ENCODE data around the gene CARD10.

The CARD10 gene

GRCh38 chr22:37510091-37510490, 9.1 kb downstream of the CARD10 start:
- no peak for DNase-seq (ENCODE audit: low read depth)
- TF ChIP-seq CTCF (IDR thresholded peaks at IDR 0.05; ENCODE audit: low read depth, low read length) (no peak), MYC (IDR thresholded peaks at IDR 0.05; ENCODE audit: low read depth, low read length) (no peak)
- H3K4me3 ChIP-seq (ENCODE audit: low read depth, low read length): no peak overlapping the region

GRCh38 chr22:37509059-37509860, 10.0 kb downstream of the CARD10 start:
- H3K4me3 ChIP-seq (ENCODE audit: low read depth, low read length): no peak overlapping the region
- no peak for TF ChIP-seq MYC (IDR thresholded peaks at IDR 0.05; ENCODE audit: low read depth, low read length)
- TF ChIP-seq CTCF (IDR thresholded peaks at IDR 0.05; ENCODE audit: low read depth, low read length): no peak
- TF ChIP-seq MAX (IDR thresholded peaks at IDR 0.05; ENCODE audit: low read depth, low read length): no peak
- TF ChIP-seq POLR2A (IDR thresholded peaks at IDR 0.05; ENCODE audit: extremely low read depth, insufficient read length): no peak
- DNase-seq (ENCODE audit: low read depth): no peak

- TF ChIP-seq CTCF (IDR thresholded peaks at IDR 0.05; ENCODE audit: low read depth, low read length) (no peak), MAX (IDR thresholded peaks at IDR 0.05; ENCODE audit: low read depth, low read length) (no peak), MYC (IDR thresholded peaks at IDR 0.05; ENCODE audit: low read depth, low read length) (no peak), POLR2A (IDR thresholded peaks at IDR 0.05; ENCODE audit: extremely low read depth, insufficient read length) (no peak)
- H3K4me3 ChIP-seq (ENCODE audit: low read depth, low read length): no peak overlapping the region
- no peak for DNase-seq (ENCODE audit: low read depth)
Measured at GRCh38 chr22:37508431-37508992, 10.7 kb downstream of the CARD10 start.

GRCh38 chr22:37507731-37508130, 11.5 kb downstream of the CARD10 start:
- H3K4me3 ChIP-seq (ENCODE audit: low read depth, low read length): no peak overlapping the region
- no peak for DNase-seq (ENCODE audit: low read depth)
- TF ChIP-seq POLR2A (IDR thresholded peaks at IDR 0.05; ENCODE audit: extremely low read depth, insufficient read length): no peak
- TF ChIP-seq MAX (IDR thresholded peaks at IDR 0.05; ENCODE audit: low read depth, low read length): no peak
- no peak for TF ChIP-seq MYC (IDR thresholded peaks at IDR 0.05; ENCODE audit: low read depth, low read length)
- TF ChIP-seq CTCF (IDR thresholded peaks at IDR 0.05; ENCODE audit: low read depth, low read length): no peak

GRCh38 chr22:37505989-37506388, 13.2 kb downstream of the CARD10 start:
- DNase-seq (ENCODE audit: low read depth): no peak
- no peak overlapping the region for H3K4me3 ChIP-seq (ENCODE audit: low read depth, low read length)
- TF ChIP-seq MYC (IDR thresholded peaks at IDR 0.05; ENCODE audit: low read depth, low read length): no peak
- no peak for TF ChIP-seq POLR2A (IDR thresholded peaks at IDR 0.05; ENCODE audit: extremely low read depth, insufficient read length)

- DNase-seq (ENCODE audit: low read depth): no peak
- TF ChIP-seq MYC (IDR thresholded peaks at IDR 0.05; ENCODE audit: low read depth, low read length) (no peak), CTCF (IDR thresholded peaks at IDR 0.05; ENCODE audit: low read depth, low read length) (no peak), MAX (IDR thresholded peaks at IDR 0.05; ENCODE audit: low read depth, low read length) (no peak)
- H3K4me3 ChIP-seq (ENCODE audit: low read depth, low read length): no peak overlapping the region
Measured at GRCh38 chr22:37505565-37505964, 13.7 kb downstream of the CARD10 start.
